Measurements from ENCODE around the gene SLC25A12. TPM values are rescaled to one million over a fixed set of nuclear protein-coding genes. Genes with fewer than 3 reads are reported as not detected.

The SLC25A12 gene
- total RNA-seq, 1 donor from 2014 or later, result 20.5 TPM

- peaks cover 52% of the 10 kb centered on the region for H3K4me1 Mint-ChIP-seq
- no peaks in the 10 kb centered on the region for H3K9me3 Mint-ChIP-seq
- H3K36me3 Mint-ChIP-seq (ENCODE audit: low read depth), result peaks cover 3% of the 10 kb centered on the region
- no peak overlapping the region for H3K27ac Mint-ChIP-seq (ENCODE audit: unreplicated experiment)
- DNase-seq (ENCODE audit: low read depth, low spot score), result no peak
- H3K4me3 Mint-ChIP-seq, result no peak overlapping the region
- H3K27me3 Mint-ChIP-seq (ENCODE audit: low read depth), result no peaks in the 10 kb centered on the region
- TF ChIP-seq, protein P1, sequence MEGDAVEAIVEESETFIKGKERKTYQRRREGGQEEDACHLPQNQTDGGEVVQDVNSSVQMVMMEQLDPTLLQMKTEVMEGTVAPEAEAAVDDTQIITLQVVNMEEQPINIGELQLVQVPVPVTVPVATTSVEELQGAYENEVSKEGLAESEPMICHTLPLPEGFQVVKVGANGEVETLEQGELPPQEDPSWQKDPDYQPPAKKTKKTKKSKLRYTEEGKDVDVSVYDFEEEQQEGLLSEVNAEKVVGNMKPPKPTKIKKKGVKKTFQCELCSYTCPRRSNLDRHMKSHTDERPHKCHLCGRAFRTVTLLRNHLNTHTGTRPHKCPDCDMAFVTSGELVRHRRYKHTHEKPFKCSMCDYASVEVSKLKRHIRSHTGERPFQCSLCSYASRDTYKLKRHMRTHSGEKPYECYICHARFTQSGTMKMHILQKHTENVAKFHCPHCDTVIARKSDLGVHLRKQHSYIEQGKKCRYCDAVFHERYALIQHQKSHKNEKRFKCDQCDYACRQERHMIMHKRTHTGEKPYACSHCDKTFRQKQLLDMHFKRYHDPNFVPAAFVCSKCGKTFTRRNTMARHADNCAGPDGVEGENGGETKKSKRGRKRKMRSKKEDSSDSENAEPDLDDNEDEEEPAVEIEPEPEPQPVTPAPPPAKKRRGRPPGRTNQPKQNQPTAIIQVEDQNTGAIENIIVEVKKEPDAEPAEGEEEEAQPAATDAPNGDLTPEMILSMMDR (conservative IDR thresholded peaks at IDR 0.05), result no peak
These were observed 102.7 kb downstream of the SLC25A12 start for GRCh38 chr2:171791361-171791760.

DNA sequence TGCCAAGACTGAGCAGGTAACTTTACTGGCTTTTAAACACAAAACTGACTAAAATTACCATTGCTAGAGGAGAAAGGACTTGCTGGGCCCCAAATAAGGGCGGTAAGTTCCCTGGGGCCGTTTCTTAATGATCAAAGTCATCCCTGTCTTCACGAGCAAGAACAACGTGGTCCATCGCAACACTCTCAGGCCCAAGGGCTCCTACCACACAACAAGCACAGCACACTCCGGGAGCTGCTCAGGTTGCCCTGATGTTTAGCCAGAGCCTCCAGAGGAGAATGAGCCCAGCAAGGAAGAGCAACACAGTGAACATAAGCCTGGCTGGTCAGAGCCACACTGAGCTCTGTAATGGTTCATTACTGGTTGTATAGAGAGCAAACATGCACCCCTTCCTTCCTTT is 104.1 kb downstream of the SLC25A12 start:
- Mint-ChIP-seq H3K36me3 (ENCODE audit: low read depth) (peaks cover 10% of the 10 kb centered on the region), H3K27me3 (ENCODE audit: low read depth) (no peaks in the 10 kb centered on the region), H3K4me3 (no peak overlapping the region), H3K27ac (ENCODE audit: unreplicated experiment) (no peak overlapping the region), H3K4me1 (peaks cover 38% of the 10 kb centered on the region), H3K9me3 (no peaks in the 10 kb centered on the region)
- DNase-seq (ENCODE audit: low read depth, low spot score), result no peak
- TF ChIP-seq, protein P1 (conservative IDR thresholded peaks at IDR 0.05), result no peak

- H3K27me3 Mint-ChIP-seq (ENCODE audit: low read depth), result no peaks in the 10 kb centered on the region
- H3K4me1 Mint-ChIP-seq, result peaks cover 26% of the 10 kb centered on the region
- no peak for DNase-seq (ENCODE audit: low read depth, low spot score)
- H3K27ac Mint-ChIP-seq (ENCODE audit: unreplicated experiment), result no peak overlapping the region
- no peaks in the 10 kb centered on the region for H3K9me3 Mint-ChIP-seq
- no peak overlapping the region for H3K4me3 Mint-ChIP-seq
- TF ChIP-seq, protein P1 (conservative IDR thresholded peaks at IDR 0.05), result no peak
- peaks cover 19% of the 10 kb centered on the region for H3K36me3 Mint-ChIP-seq (ENCODE audit: low read depth)
These were observed 105.6 kb downstream of the SLC25A12 start for GRCh38 chr2:171788316-171788993.

DNA sequence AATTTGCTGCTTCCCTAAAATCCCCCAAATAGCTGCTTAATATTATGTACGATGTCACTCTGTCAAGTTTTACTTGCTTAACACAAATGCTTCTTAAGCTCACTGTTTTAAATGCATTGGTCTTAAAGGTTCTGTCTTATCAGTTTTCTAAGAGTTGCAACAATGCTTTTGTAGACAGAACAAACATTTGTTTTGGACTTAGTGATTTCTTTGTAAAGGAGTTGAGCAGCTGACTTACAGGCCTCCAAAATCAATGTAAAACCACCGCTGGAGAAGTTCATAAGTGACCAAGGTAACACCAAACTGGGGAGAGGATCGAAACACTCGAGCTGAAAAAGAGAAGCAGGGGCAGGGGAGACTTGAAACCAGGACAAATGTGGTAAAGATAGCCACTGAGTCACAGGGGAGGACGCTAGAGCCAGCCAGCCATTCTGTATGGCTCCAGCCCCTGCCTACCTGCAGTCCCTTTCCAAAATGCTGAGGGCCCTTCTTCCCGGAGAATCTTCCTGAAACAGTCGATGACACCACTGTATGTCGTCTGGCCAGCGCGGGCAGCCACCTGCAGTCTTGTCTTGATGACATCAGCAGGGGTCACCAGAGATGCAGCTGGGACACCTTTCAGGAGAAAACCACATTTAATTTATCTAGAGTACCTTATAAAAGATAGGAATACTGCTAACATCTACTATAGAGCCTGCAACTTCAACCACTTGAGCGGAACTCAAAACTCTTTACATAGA is 106.5 kb downstream of the SLC25A12 start:
- Mint-ChIP-seq H3K4me3 (no peak overlapping the region), H3K4me1 (peaks cover 17% of the 10 kb centered on the region), H3K9me3 (peaks cover 2% of the 10 kb centered on the region), H3K27me3 (ENCODE audit: low read depth) (no peaks in the 10 kb centered on the region), H3K27ac (ENCODE audit: unreplicated experiment) (no peak overlapping the region), H3K36me3 (ENCODE audit: low read depth) (peaks cover 24% of the 10 kb centered on the region)
- TF ChIP-seq, protein P1 (conservative IDR thresholded peaks at IDR 0.05), result no peak
- no peak for DNase-seq (ENCODE audit: low read depth, low spot score)

GRCh38 chr2:171785450-171785849 is 108.6 kb downstream of the SLC25A12 start:
- Mint-ChIP-seq H3K27ac (ENCODE audit: unreplicated experiment) (no peak overlapping the region), H3K4me1 (peaks cover 15% of the 10 kb centered on the region), H3K9me3 (peaks cover 4% of the 10 kb centered on the region), H3K27me3 (ENCODE audit: low read depth) (no peaks in the 10 kb centered on the region), H3K36me3 (ENCODE audit: low read depth) (peaks cover 28% of the 10 kb centered on the region), H3K4me3 (no peak overlapping the region)
- TF ChIP-seq, protein P1 (conservative IDR thresholded peaks at IDR 0.05), result no peak
- no peak for DNase-seq (ENCODE audit: low read depth, low spot score)
